HepG2 (cell line): ENCODE data around the gene TARDBP. TPM values are rescaled to one million over a fixed set of nuclear protein-coding genes. Genes with fewer than 3 reads are reported as not detected.

Experiments
- ATAC-seq: fragments of 200-7000 bp; cut with Tn5 transposase; 3 replicates; pipeline ENCODE4 v1.9.1; 2020; ENCODE audit warnings: mild to moderate bottlenecking, moderate library complexity
- BruUV-seq: library from RNA; stranded (reverse); fragments of 400-500 nt; replicated peaks from 2 replicates; lab custom pipeline; 2021; lab: Mats Ljungman, UMichigan
- CTCF ChIA-PET: fragments of 300-600 bp; formaldehyde crosslinking; extraction: SDS; loops from one replicate; lab custom pipeline; 2021; ENCODE audit warnings: low total read pairs, inconsistent platforms, low intra/inter-chr PET ratio; lab: Yijun Ruan, JAX
- POLR2A ChIA-PET: fragments of 350-600 bp; sonication (Branson Sonifier 250); formaldehyde crosslinking; loops from one replicate; lab custom pipeline; 2020; ENCODE audit warnings: antibody characterized with exemption, inconsistent platforms; lab: Yijun Ruan, JAX
- DNase-seq: peaks from one replicate; pipeline ENCODE4 v3.0.0-alpha.2; 2015; ENCODE audit warnings: low spot score
- FAIRE-seq: peaks from 3 replicates; lab custom pipeline; 2011; peaks lifted over from hg19 to GRCh38; lab: Jason Lieb, UNC
- H2AFZ ChIP-seq: one replicate; pipeline ENCODE4 v1.6.1; 2011; ENCODE audit warnings: low read length, inconsistent platforms
- H3K27ac ChIP-seq: fragments of 300-600 bp; 3 replicates; pipeline ENCODE4 v1.8.0; 2011; ENCODE audit warnings: mixed run types, mild to moderate bottlenecking, mixed read lengths, low read length, inconsistent platforms; ENCODE audit not compliant: insufficient read depth; ENCODE audit errors: extremely low read length
- H3K27me3 ChIP-seq, 2 experiments: fragments of 200-600 bp in 1 of 2; 2 replicates in 1 of 2; 3 replicates in 1 of 2; pipeline versions ENCODE4 v1.6.0 to v1.8.0; 2011; ENCODE audit warnings: low read length in 2 of 2, mild to moderate bottlenecking in 2 of 2, moderate library complexity in 2 of 2, inconsistent platforms in 1 of 2; ENCODE audit not compliant: insufficient read depth in 2 of 2, control insufficient read depth in 1 of 2
- H3K36me3 ChIP-seq, 2 experiments: fragments of 200-600 bp in 1 of 2; replicated peaks in 1 of 2; 2 replicates in 1 of 2; 3 replicates in 1 of 2; pipeline versions ENCODE4 v1.5.1 to v1.8.0; 2011; ENCODE audit warnings: low read length in 2 of 2, inconsistent platforms in 1 of 2; ENCODE audit not compliant: insufficient read depth in 2 of 2, control insufficient read depth in 1 of 2
- H3K4me1 ChIP-seq: 2 replicates; pipeline ENCODE4 v1.5.1; 2012; ENCODE audit warnings: low read length, inconsistent platforms; ENCODE audit not compliant: insufficient read depth
- H3K4me2 ChIP-seq: 2 replicates; pipeline ENCODE4 v1.6.0; 2011; ENCODE audit warnings: low read depth, low read length, inconsistent platforms
- H3K4me3 ChIP-seq, 3 experiments: fragments of 200-600 bp in 1 of 3; sonication (generic), shearing (Covaris generic) in 1 of 3; replicated peaks in 1 of 3; 2 replicates each; pipeline ENCODE4 v1.5.1; 2011 to 2016; ENCODE audit warnings: low read length in 3 of 3, inconsistent platforms in 2 of 3, low read depth in 2 of 3, mild to moderate bottlenecking in 2 of 3, control low read depth in 1 of 3, mixed read lengths in 1 of 3; ENCODE audit not compliant: insufficient read depth in 1 of 3
- H3K79me2 ChIP-seq: one replicate; pipeline ENCODE4 v1.6.1; 2011; ENCODE audit warnings: low read length, inconsistent platforms; ENCODE audit not compliant: insufficient read depth
- H3K9ac ChIP-seq: 2 replicates; pipeline ENCODE4 v1.6.0; 2011; ENCODE audit warnings: mild to moderate bottlenecking, low read depth, low read length, inconsistent platforms; ENCODE audit not compliant: insufficient read depth
- H3K9me3 ChIP-seq: 2 replicates; pipeline ENCODE4 v1.5.1; 2012; ENCODE audit warnings: mild to moderate bottlenecking, low read length
- H4K20me1 ChIP-seq: 2 replicates; pipeline ENCODE4 v1.6.0; 2011; ENCODE audit warnings: inconsistent platforms, mild to moderate bottlenecking, low read length, moderate library complexity; ENCODE audit not compliant: insufficient read depth
- ARNTL ChIP-seq: sonication (generic); formaldehyde crosslinking; IDR thresholded peaks from 2 replicates; pipeline ENCODE4 v1.4.0; 2020; ENCODE audit warnings: mild to moderate bottlenecking, missing genetic modification reagents
- HNRNPH1 ChIP-seq: fragments of 200-400 bp; formaldehyde crosslinking; optimal IDR thresholded peaks from 2 replicates; pipeline ENCODE3; 2017; ENCODE audit warnings: mild to moderate bottlenecking, low read depth, low read length
- MTERF4 ChIP-seq: sonication (generic); formaldehyde crosslinking; IDR thresholded peaks from 2 replicates; pipeline ENCODE4 v1.8.0; 2023; ENCODE audit warnings: mild to moderate bottlenecking, missing genetic modification reagents
- ZNF318 ChIP-seq: sonication (generic); formaldehyde crosslinking; IDR thresholded peaks from 2 replicates; pipeline ENCODE4 v1.4.0; 2020; ENCODE audit warnings: mild to moderate bottlenecking, missing genetic modification reagents
- ZNF33A ChIP-seq: sonication (generic); formaldehyde crosslinking; IDR thresholded peaks from 2 replicates; pipeline ENCODE4 v1.5.1; 2020; ENCODE audit warnings: missing genetic modification reagents, mild to moderate bottlenecking, moderate library complexity, borderline replicate concordance
- ZNF782 ChIP-seq: sonication (generic); formaldehyde crosslinking; IDR thresholded peaks from 2 replicates; pipeline ENCODE4 v1.4.0; 2020; ENCODE audit warnings: missing genetic modification reagents, mild to moderate bottlenecking, borderline replicate concordance
- WGBS: methylation state at CpG from one replicate; pipeline ENCODE4 v1.1.6; 2017; ENCODE audit warnings: low lambda C conversion rate; 5-methylcytosine and 5-hydroxymethylcytosine counted together
- in situ Hi-C: cut with HindIII; loops from 2 replicates; pipeline ENCODE4 v1.10.0; 2017; ENCODE audit warnings: low pct_unique_long_range_greater_than_20kb; ENCODE audit not compliant: extremely low pct_ligation_motif_present
- intact Hi-C: fragments of 100-400 bp; cut with micrococcal nuclease; formaldehyde crosslinking; loops from one replicate; pipeline ENCODE4 v1.10.0; 2022; ENCODE audit not compliant: unreplicated experiment
- polyA plus RNA-seq, 8 experiments: library from polyadenylated mRNA; depleted of rRNA in 3 of 8; stranded (reverse) in 7 of 8; unstranded in 1 of 8; fragments of >200 nt; fragmentation: Illumina TruSeq in 4 of 8; extraction: Trizol in 4 of 8; gene quantifications; 2 replicates each; pipeline versions ENCODE4 v1.2.1 to v1.2.3, GENCODE V29; 2011 to 2016; ENCODE audit warnings: low read depth in 4 of 8, missing spikeins in 1 of 8, mixed read lengths in 1 of 8; ENCODE audit not compliant: insufficient read depth in 1 of 8
- total RNA-seq, 5 experiments: library from RNA; depleted of rRNA; stranded (reverse); fragments of >200 nt; fragmentation: Illumina TruSeq; extraction: Trizol; gene quantifications; 2 replicates each; pipeline ENCODE4 v1.2.3, GENCODE V29; 2016; ENCODE audit warnings: low read depth in 1 of 5
- TF ChIP-seq, protein P1 (sequence below): sonication (generic); formaldehyde crosslinking; IDR thresholded peaks from 2 replicates; pipeline ENCODE4 v1.5.1; 2020; ENCODE audit warnings: missing genetic modification reagents, mild to moderate bottlenecking, borderline replicate concordance
- TF ChIP-seq, protein P2 (sequence below): sonication (generic); formaldehyde crosslinking; IDR thresholded peaks from 2 replicates; pipeline ENCODE4 v1.4.0; 2020; ENCODE audit warnings: missing genetic modification reagents

TARDBP gene
- total and polyA plus RNA-seq, 2 of the 13 experiments (the other 11 are each of a cell fraction or from before 2014, with no cell fraction given), result 62.4 to 93.0 TPM

DNA sequence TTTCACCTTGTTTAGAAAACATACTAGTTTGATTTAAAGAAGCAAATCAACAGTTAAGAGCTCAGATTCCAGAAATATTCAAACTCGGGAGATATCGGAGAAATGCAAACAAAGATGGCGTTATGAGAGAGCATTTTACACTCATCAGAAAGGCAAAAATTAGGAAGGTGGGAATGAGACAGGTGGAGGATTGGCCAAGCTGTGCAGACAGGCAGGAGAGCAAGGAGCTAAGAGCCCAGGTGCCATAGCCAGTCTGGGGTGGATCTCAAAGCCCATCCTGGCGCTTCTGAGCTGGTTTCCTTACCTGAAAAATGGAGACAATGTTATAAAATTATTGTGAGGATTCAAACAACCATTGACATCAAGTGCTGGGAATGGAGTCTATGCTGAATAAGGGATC is 19.6 kb upstream of the TARDBP start:
- DNase-seq (no peak), ATAC-seq (no peak), FAIRE-seq (no peak)
- TF ChIP-seq, protein P1, sequence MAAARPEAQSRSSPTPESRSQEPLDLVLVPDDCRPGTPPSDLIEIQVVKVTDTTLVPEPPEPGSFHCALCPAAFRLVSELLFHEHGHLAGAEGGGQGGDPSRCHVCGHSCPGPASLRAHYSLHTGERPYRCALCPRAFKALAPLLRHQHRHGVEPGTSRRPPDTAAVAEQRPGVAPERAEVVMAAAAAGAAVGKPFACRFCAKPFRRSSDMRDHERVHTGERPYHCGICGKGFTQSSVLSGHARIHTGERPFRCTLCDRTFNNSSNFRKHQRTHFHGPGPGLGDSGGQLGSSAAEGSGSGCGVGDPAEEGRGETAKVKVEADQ (CRISPR knock-in tag), result no peak
- TF ChIP-seq MTERF4 (CRISPR knock-in tag), result no peak
- TF ChIP-seq ARNTL (CRISPR knock-in tag), result no peak
- TF ChIP-seq, protein P2, sequence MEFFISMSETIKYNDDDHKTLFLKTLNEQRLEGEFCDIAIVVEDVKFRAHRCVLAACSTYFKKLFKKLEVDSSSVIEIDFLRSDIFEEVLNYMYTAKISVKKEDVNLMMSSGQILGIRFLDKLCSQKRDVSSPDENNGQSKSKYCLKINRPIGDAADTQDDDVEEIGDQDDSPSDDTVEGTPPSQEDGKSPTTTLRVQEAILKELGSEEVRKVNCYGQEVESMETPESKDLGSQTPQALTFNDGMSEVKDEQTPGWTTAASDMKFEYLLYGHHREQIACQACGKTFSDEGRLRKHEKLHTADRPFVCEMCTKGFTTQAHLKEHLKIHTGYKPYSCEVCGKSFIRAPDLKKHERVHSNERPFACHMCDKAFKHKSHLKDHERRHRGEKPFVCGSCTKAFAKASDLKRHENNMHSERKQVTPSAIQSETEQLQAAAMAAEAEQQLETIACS (CRISPR knock-in tag), result no peak
- TF ChIP-seq ZNF33A (CRISPR knock-in tag), result no peak
- no peak for TF ChIP-seq ZNF782 (CRISPR knock-in tag)
- TF ChIP-seq HNRNPH1, result no peak
- TF ChIP-seq ZNF318 (CRISPR knock-in tag), result no peak
- intact Hi-C loops, result no loop called here
- no peaks in the 10 kb centered on the region for H3K36me3 ChIP-seq
- in situ Hi-C loops, result no loop called here
- H3K9ac ChIP-seq, result no peak overlapping the region
- 35% methylated on average over 4 of the region's 4 CpGs for WGBS
- H3K79me2 ChIP-seq, result no peaks in the 10 kb centered on the region
- H2AFZ ChIP-seq, result no peak overlapping the region
- no peak overlapping the region for H3K4me2 ChIP-seq
- no peak overlapping the region for H3K27ac ChIP-seq
- BruUV-seq, result no TSS peak
- ChIA-PET CTCF (no interaction called here), POLR2A (no interaction called here)
- no peaks in the 10 kb centered on the region for H3K9me3 ChIP-seq
- peaks cover 0 to 5% of the 10 kb centered on the region in 2 experiments; a peak in 1 of 5 replicates for H3K27me3 ChIP-seq
- no peak overlapping the region for H3K4me3 ChIP-seq
- H4K20me1 ChIP-seq, result no peaks in the 10 kb centered on the region
- no peaks in the 10 kb centered on the region; the same call in 1 of the 2 replicates for H3K4me1 ChIP-seq
